Measurements from ENCODE around the gene OR10V1.

Gene OR10V1

GRCh38 chr11:59673291-59673690 lies 40.4 kb downstream of the OR10V1 start:
- H3K4me3 ChIP-seq (ENCODE audit: low read depth in 1 of 2, low read length in 1 of 2), result no peak overlapping the region

GRCh38 chr11:59671471-59671870 lies 42.2 kb downstream of the OR10V1 start:
- Histone ChIP-seq H3K4me3 (ENCODE audit: low read depth in 1 of 2, low read length in 1 of 2) (no peak overlapping the region), H3K27ac (no peak overlapping the region), H3K9me3 (no peaks in the 10 kb centered on the region), H3K36me3 (peaks cover 3% of the 10 kb centered on the region), H3K27me3 (no peaks in the 10 kb centered on the region), H3K4me1 (ENCODE audit: control insufficient read depth in 1 of 2, insufficient read depth in 1 of 2, low read depth in 1 of 2, low read length in 1 of 2) (peaks cover 29% of the 10 kb centered on the region in 2 experiments)
- TF ChIP-seq CTCF (IDR thresholded peaks at IDR 0.05), result no peak

More at GRCh38 chr11:59673291-59673690, 40.4 kb downstream of the OR10V1 start:
- H3K27me3 ChIP-seq, result no peaks in the 10 kb centered on the region
- no peaks in the 10 kb centered on the region for H3K36me3 ChIP-seq
- peaks cover 10 to 11% of the 10 kb centered on the region in 2 experiments for H3K4me1 ChIP-seq (ENCODE audit: control insufficient read depth in 1 of 2, insufficient read depth in 1 of 2, low read depth in 1 of 2, low read length in 1 of 2)
- no peak overlapping the region for H3K27ac ChIP-seq
- no peaks in the 10 kb centered on the region for H3K9me3 ChIP-seq
- no peak for TF ChIP-seq CTCF (IDR thresholded peaks at IDR 0.05)

GRCh38 chr11:59669611-59670009 lies 44.0 kb downstream of the OR10V1 start:
- Histone ChIP-seq H3K4me3 (ENCODE audit: low read depth in 1 of 2, low read length in 1 of 2) (peak overlapping the region; percentile 93 to 94), H3K9me3 (no peaks in the 10 kb centered on the region), H3K27me3 (no peaks in the 10 kb centered on the region), H3K36me3 (peaks cover 21% of the 10 kb centered on the region), H3K27ac (peak overlapping the region; percentile 98), H3K4me1 (ENCODE audit: control insufficient read depth in 1 of 2, insufficient read depth in 1 of 2, low read depth in 1 of 2, low read length in 1 of 2) (peaks cover 31 to 32% of the 10 kb centered on the region in 2 experiments)
- no peak for TF ChIP-seq CTCF (IDR thresholded peaks at IDR 0.05)

GRCh38 chr11:59668950-59669610 lies 44.6 kb downstream of the OR10V1 start, which contains the start of gene PATL1:
Gene PATL1 (minus strand): TSS chr11:59669037. CDS start chr11:59668895, 142 bp downstream.
- no peak for TF ChIP-seq CTCF (IDR thresholded peaks at IDR 0.05)
- H3K27me3 ChIP-seq, result no peaks in the 10 kb centered on the region
- H3K9me3 ChIP-seq, result no peaks in the 10 kb centered on the region
- peak within 1 kb of the TSS; percentile 98 for H3K27ac ChIP-seq
- H3K4me3 ChIP-seq (ENCODE audit: low read depth in 1 of 2, low read length in 1 of 2), result peak within 1 kb of the TSS; percentile 93 to 94
- H3K4me1 ChIP-seq (ENCODE audit: control insufficient read depth in 1 of 2, insufficient read depth in 1 of 2, low read depth in 1 of 2, low read length in 1 of 2), result peaks cover 33% of the 10 kb centered on the region in 2 experiments
- peaks cover 27% of the 10 kb centered on the region for H3K36me3 ChIP-seq

GRCh38 chr11:59668188-59668949 lies 45.3 kb downstream of the OR10V1 start:
- Histone ChIP-seq H3K4me1 (ENCODE audit: control insufficient read depth in 1 of 2, insufficient read depth in 1 of 2, low read depth in 1 of 2, low read length in 1 of 2) (peaks cover 39 to 40% of the 10 kb centered on the region in 2 experiments), H3K27me3 (no peaks in the 10 kb centered on the region), H3K36me3 (peaks cover 32% of the 10 kb centered on the region), H3K27ac (peak overlapping the region; percentile 98), H3K9me3 (no peaks in the 10 kb centered on the region), H3K4me3 (ENCODE audit: low read depth in 1 of 2, low read length in 1 of 2) (peak overlapping the region; percentile 93 to 94)
- peak; percentile 63 for TF ChIP-seq CTCF (IDR thresholded peaks at IDR 0.05)
